GM12891 (cell line): ENCODE results near the gene C17orf67.

Source experiments
- PAX5 ChIP-seq: IDR thresholded peaks from 2 replicates; pipeline ENCODE4 v1.6.1; 2011; ENCODE audit warnings: low read length, moderate library complexity, mild to moderate bottlenecking; ENCODE audit not compliant: insufficient read depth, severe bottlenecking
- POLR2A ChIP-seq: IDR thresholded peaks from 2 replicates; pipeline ENCODE4 v1.6.1; 2011; ENCODE audit warnings: low read depth, low read length, control low read depth
- POLR2AphosphoS5 ChIP-seq: IDR thresholded peaks from 2 replicates; pipeline ENCODE4 v1.6.1; 2011; ENCODE audit warnings: low read depth, low read length, control low read depth
- POU2F2 ChIP-seq: IDR thresholded peaks from 2 replicates; pipeline ENCODE4 v1.6.1; 2011; ENCODE audit warnings: low read depth, mild to moderate bottlenecking, control low read depth, low read length, moderate library complexity
- SPI1 ChIP-seq: IDR thresholded peaks from 2 replicates; pipeline ENCODE4 v1.6.1; 2011; ENCODE audit warnings: low read depth, low read length, control low read depth
- TAF1 ChIP-seq: IDR thresholded peaks from 2 replicates; pipeline ENCODE4 v1.6.1; 2011; ENCODE audit warnings: low read depth, low read length, control low read depth

DNA sequence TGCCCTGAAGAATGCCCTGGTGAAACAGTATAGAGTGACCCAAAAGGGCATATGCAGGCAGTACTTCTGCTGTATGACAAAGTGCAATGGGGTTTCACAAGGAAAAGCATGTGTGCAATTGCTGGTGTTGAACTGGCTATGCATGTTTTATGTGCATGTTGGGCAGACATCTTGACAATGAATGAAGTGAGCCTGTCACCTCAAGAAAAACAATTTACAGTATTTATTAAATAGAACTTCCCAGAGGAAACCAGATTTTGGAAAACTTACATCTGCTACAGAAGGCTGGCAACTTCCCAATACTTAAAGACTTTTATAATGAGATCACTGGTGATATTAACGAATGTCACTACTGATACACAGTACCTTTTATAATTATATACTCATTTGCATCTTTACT lies 30.6 kb downstream of the C17orf67 start:
- TF ChIP-seq SPI1 (no peak), POLR2A (no peak), POLR2AphosphoS5 (no peak), PAX5 (no peak), TAF1 (no peak), POU2F2 (no peak)
